MM.1S (cell line): ENCODE measurements around the gene PGF.

Experiments used
- DNase-seq: peaks from one replicate; pipeline ENCODE4 v3.0.0-alpha.2; 2015
- H2AFZ ChIP-seq: fragments of 300-600 bp; sonication (generic); 2 replicates; pipeline ENCODE4 v1.6.0; 2016; ENCODE audit warnings: antibody characterized with exemption, low read length
- H3F3A ChIP-seq: fragments of 300-600 bp; sonication (generic); 2 replicates; pipeline ENCODE4 v1.6.1; 2016; ENCODE audit warnings: mild to moderate bottlenecking, antibody characterized with exemption, low read length, moderate library complexity, mixed read lengths; ENCODE audit not compliant: insufficient read depth
- H3K27ac ChIP-seq: fragments of 300-600 bp; sonication (generic); 2 replicates; pipeline ENCODE4 v1.5.1; 2016; ENCODE audit warnings: mild to moderate bottlenecking, low read length
- H3K27me3 ChIP-seq: fragments of 300-600 bp; sonication (generic); replicated peaks from 2 replicates; pipeline ENCODE4 v1.6.0; 2016; ENCODE audit warnings: low read length; ENCODE audit not compliant: insufficient read depth
- H3K36me3 ChIP-seq: fragments of 300-600 bp; sonication (generic); replicated peaks from 2 replicates; pipeline ENCODE4 v1.6.1; 2016; ENCODE audit warnings: mild to moderate bottlenecking, low read length, mixed read lengths; ENCODE audit not compliant: insufficient read depth
- H3K4me1 ChIP-seq: fragments of 300-600 bp; sonication (generic); 2 replicates; pipeline ENCODE4 v1.6.1; 2016; ENCODE audit warnings: low read length, mixed read lengths
- H3K4me2 ChIP-seq: fragments of 300-600 bp; sonication (generic); 2 replicates; pipeline ENCODE4 v1.6.0; 2016; ENCODE audit warnings: low read depth, low read length
- H3K4me3 ChIP-seq: fragments of 300-600 bp; sonication (generic); 2 replicates; pipeline ENCODE4 v1.5.1; 2016; ENCODE audit warnings: low read length, mixed read lengths
- H3K79me2 ChIP-seq: fragments of 300-600 bp; sonication (generic); 2 replicates; pipeline ENCODE4 v1.6.1; 2016; ENCODE audit warnings: mixed run types, low read length, mixed read lengths
- H3K9ac ChIP-seq: fragments of 300-600 bp; sonication (generic); 2 replicates; pipeline ENCODE4 v1.6.1; 2016; ENCODE audit warnings: low read length, mixed read lengths
- H3K9me2 ChIP-seq: fragments of 300-600 bp; sonication (generic); replicated peaks from 2 replicates; pipeline ENCODE4 v1.6.1; 2016; ENCODE audit warnings: mild to moderate bottlenecking, low read length, mixed read lengths; ENCODE audit not compliant: insufficient read depth
- H3K9me3 ChIP-seq: fragments of 300-600 bp; sonication (generic); replicated peaks from 2 replicates; pipeline ENCODE4 v1.6.1; 2016; ENCODE audit warnings: mild to moderate bottlenecking, low read length, mixed read lengths; ENCODE audit not compliant: insufficient read depth
- H4K20me1 ChIP-seq: fragments of 300-600 bp; sonication (generic); 2 replicates; pipeline ENCODE4 v1.6.1; 2016; ENCODE audit warnings: mild to moderate bottlenecking, low read length, moderate library complexity, mixed read lengths; ENCODE audit not compliant: insufficient read depth
- CTCF ChIP-seq: fragments of 300-600 bp; sonication (generic); IDR thresholded peaks from 2 replicates; pipeline ENCODE4 v1.5.1; 2016; ENCODE audit warnings: antibody characterized with exemption, low read length, mixed read lengths
- EZH2 ChIP-seq: fragments of 300-600 bp; sonication (generic); optimal IDR thresholded peaks from 2 replicates; pipeline ENCODE3; 2017; ENCODE audit warnings: low read depth, mild to moderate bottlenecking, antibody characterized with exemption, low read length, mixed read lengths
- EZH2phosphoT487 ChIP-seq: fragments of 300-600 bp; sonication (generic); IDR thresholded peaks from 2 replicates; pipeline ENCODE4 v1.6.1; 2018; ENCODE audit warnings: antibody characterized with exemption, low read length

PGF gene

GRCh38 chr14:74985028-74985310 lies 29.6 kb upstream of the PGF start:
- no peak overlapping the region for H3K9ac ChIP-seq
- H3K9me3 ChIP-seq, result no peaks in the 10 kb centered on the region
- no peak for DNase-seq
- no peak overlapping the region for H2AFZ ChIP-seq
- H3K4me3 ChIP-seq, result no peak overlapping the region
- H3K4me1 ChIP-seq, result no peaks in the 10 kb centered on the region
- H3K9me2 ChIP-seq, result no peaks in the 10 kb centered on the region
- H3K27ac ChIP-seq, result no peak overlapping the region
- TF ChIP-seq CTCF (no peak), EZH2phosphoT487 (no peak), EZH2 (no peak)
- no peaks in the 10 kb centered on the region for H3F3A ChIP-seq
- no peaks in the 10 kb centered on the region for H3K36me3 ChIP-seq
- H4K20me1 ChIP-seq, result no peaks in the 10 kb centered on the region
- no peaks in the 10 kb centered on the region for H3K27me3 ChIP-seq
- H3K79me2 ChIP-seq, result no peaks in the 10 kb centered on the region
- H3K4me2 ChIP-seq, result no peak overlapping the region

- DNase-seq, result no peak
- Histone ChIP-seq H3K4me1 (no peaks in the 10 kb centered on the region), H3K79me2 (no peaks in the 10 kb centered on the region), H3K27me3 (no peaks in the 10 kb centered on the region), H3K4me3 (no peak overlapping the region), H3K36me3 (no peaks in the 10 kb centered on the region), H3K9me2 (no peaks in the 10 kb centered on the region), H3K27ac (no peak overlapping the region), H3K9me3 (no peaks in the 10 kb centered on the region), H2AFZ (no peak overlapping the region), H3F3A (no peaks in the 10 kb centered on the region), H4K20me1 (no peaks in the 10 kb centered on the region), H3K9ac (no peak overlapping the region), H3K4me2 (no peak overlapping the region)
- TF ChIP-seq CTCF (no peak), EZH2 (no peak), EZH2phosphoT487 (no peak)
Observed at GRCh38 chr14:74984236-74985027, 29.0 kb upstream of the PGF start.

- TF ChIP-seq CTCF (no peak), EZH2phosphoT487 (no peak), EZH2 (no peak)
- no peak overlapping the region for H3K9ac ChIP-seq
- no peaks in the 10 kb centered on the region for H3F3A ChIP-seq
- no peak for DNase-seq
- H3K9me2 ChIP-seq, result no peaks in the 10 kb centered on the region
- no peak overlapping the region for H3K4me3 ChIP-seq
- no peak overlapping the region for H2AFZ ChIP-seq
- H3K36me3 ChIP-seq, result no peaks in the 10 kb centered on the region
- no peak overlapping the region for H3K4me2 ChIP-seq
- no peaks in the 10 kb centered on the region for H3K79me2 ChIP-seq
- no peaks in the 10 kb centered on the region for H3K9me3 ChIP-seq
- no peaks in the 10 kb centered on the region for H4K20me1 ChIP-seq
- H3K27me3 ChIP-seq, result no peaks in the 10 kb centered on the region
- H3K27ac ChIP-seq, result no peak overlapping the region
- H3K4me1 ChIP-seq, result no peaks in the 10 kb centered on the region
Observed at GRCh38 chr14:74983343-74983742, 27.9 kb upstream of the PGF start.
